Liver (tissue), 9 donors: ENCODE results near the gene CHRM4. TPM values are rescaled to one million over a fixed set of nuclear protein-coding genes. Genes with fewer than 3 reads are reported as not detected.

Experiments used
- DNase-seq: peaks from one replicate; pipeline ENCODE4 v3.0.0-alpha.2; 2017; ENCODE audit warnings: low spot score
- H3K27ac ChIP-seq, 2 donors: one replicate each; pipeline ENCODE4 v1.7.0; 2013; ENCODE audit warnings: inconsistent platforms in 2 of 2, low read length in 2 of 2, control low read depth in 1 of 2, low read depth in 1 of 2, mild to moderate bottlenecking in 1 of 2
- H3K27me3 ChIP-seq, 4 donors: one replicate each; pipeline versions ENCODE4 v1.6.1 to v1.7.0; 2013; ENCODE audit warnings: low read length in 3 of 4, inconsistent platforms in 1 of 4, mild to moderate bottlenecking in 1 of 4, moderate library complexity in 1 of 4; ENCODE audit not compliant: control insufficient read depth in 4 of 4, insufficient read depth in 4 of 4
- H3K36me3 ChIP-seq, 4 donors: one replicate each; pipeline versions ENCODE4 v1.6.1 to v1.7.0; 2013; ENCODE audit warnings: low read length in 3 of 4, mild to moderate bottlenecking in 3 of 4, low read depth in 1 of 4, moderate library complexity in 1 of 4; ENCODE audit not compliant: control insufficient read depth in 4 of 4, insufficient read depth in 3 of 4
- H3K4me1 ChIP-seq, 4 donors: one replicate each; pipeline versions ENCODE4 v1.6.1 to v1.7.0; 2013; ENCODE audit warnings: low read length in 3 of 4, mild to moderate bottlenecking in 3 of 4, moderate library complexity in 1 of 4; ENCODE audit not compliant: control insufficient read depth in 4 of 4, insufficient read depth in 4 of 4
- H3K4me3 ChIP-seq, 3 donors: one replicate each; pipeline versions ENCODE4 v1.6.1 to v1.7.0; 2013; ENCODE audit warnings: low read length in 3 of 3, control low read depth in 1 of 3, low read depth in 1 of 3, mild to moderate bottlenecking in 1 of 3
- H3K9ac ChIP-seq, 2 donors: one replicate each; pipeline ENCODE4 v1.7.0; 2013; ENCODE audit warnings: low read length in 2 of 2, mild to moderate bottlenecking in 2 of 2, moderate library complexity in 2 of 2, control low read depth in 1 of 2, low read depth in 1 of 2
- H3K9me3 ChIP-seq, 4 donors: one replicate each; pipeline versions ENCODE4 v1.6.1 to v1.7.0; 2013; ENCODE audit warnings: low read length in 3 of 4; ENCODE audit not compliant: control insufficient read depth in 4 of 4
- ATF3 ChIP-seq: IDR thresholded peaks from 2 replicates; pipeline ENCODE4 v1.6.1; 2016; ENCODE audit warnings: antibody characterized with exemption
- CTCF ChIP-seq: fragments of 150-350 bp; IDR thresholded peaks from 2 replicates; pipeline ENCODE4 v1.5.1; 2017; ENCODE audit warnings: improper control_type of control experiment, low read depth, low read length; ENCODE audit not compliant: missing input control
- EGR1 ChIP-seq, 2 donors: IDR thresholded peaks; 2 replicates each; pipeline ENCODE4 v1.6.1; 2016 to 2018; ENCODE audit warnings: antibody characterized with exemption in 2 of 2, low read depth in 2 of 2
- FOXA1 ChIP-seq: IDR thresholded peaks from 2 replicates; pipeline ENCODE4 v1.6.1; 2016; ENCODE audit warnings: antibody characterized with exemption
- GABPA ChIP-seq, 2 donors: IDR thresholded peaks in 1 of 2; conservative IDR thresholded peaks in 1 of 2; 2 replicates each; pipeline ENCODE4 v1.6.1; 2016; ENCODE audit warnings: antibody characterized with exemption in 2 of 2, mild to moderate bottlenecking in 1 of 2, moderate library complexity in 1 of 2
- HNF4A ChIP-seq, 2 donors: conservative IDR thresholded peaks; 2 replicates each; pipeline ENCODE4 v1.6.1; 2016; ENCODE audit warnings: antibody characterized with exemption in 2 of 2, mild to moderate bottlenecking in 2 of 2
- HNF4G ChIP-seq: IDR thresholded peaks from 2 replicates; pipeline ENCODE4 v1.6.1; 2016; ENCODE audit warnings: antibody characterized with exemption
- JUND ChIP-seq, 2 donors: IDR thresholded peaks; 2 replicates each; pipeline ENCODE4 v1.6.1; 2016; ENCODE audit warnings: antibody characterized with exemption in 2 of 2
- NR2F2 ChIP-seq: IDR thresholded peaks from 2 replicates; pipeline ENCODE4 v1.6.1; 2016; ENCODE audit warnings: antibody characterized with exemption
- RAD21 ChIP-seq, 2 donors: IDR thresholded peaks; 2 replicates each; pipeline ENCODE4 v1.6.1; 2016; ENCODE audit warnings: antibody characterized with exemption in 2 of 2, mild to moderate bottlenecking in 2 of 2
- REST ChIP-seq: IDR thresholded peaks from 2 replicates; pipeline ENCODE4 v1.6.1; 2016; ENCODE audit warnings: antibody characterized with exemption, mild to moderate bottlenecking
- RXRA ChIP-seq, 2 donors: IDR thresholded peaks; 2 replicates each; pipeline ENCODE4 v1.6.1; 2017 to 2018; ENCODE audit warnings: antibody characterized with exemption in 2 of 2, mild to moderate bottlenecking in 1 of 2
- SP1 ChIP-seq: IDR thresholded peaks from 2 replicates; pipeline ENCODE4 v1.6.1; 2018; ENCODE audit warnings: antibody characterized with exemption, mild to moderate bottlenecking
- TAF1 ChIP-seq: conservative IDR thresholded peaks from 2 replicates; pipeline ENCODE4 v1.6.1; 2016; ENCODE audit warnings: antibody characterized with exemption, mild to moderate bottlenecking
- ZBTB33 ChIP-seq: IDR thresholded peaks from 2 replicates; pipeline ENCODE4 v1.6.1; 2016; ENCODE audit warnings: antibody characterized with exemption
- WGBS: extraction: QIAGEN DNeasy Blood & Tissue Kit; methylation state at CpG from one replicate; pipeline ENCODE4 v1.1.7; 2013; 5-methylcytosine and 5-hydroxymethylcytosine counted together
- polyA plus RNA-seq, 2 donors: library from polyadenylated mRNA; stranded (reverse) in 1 of 2; unstranded in 1 of 2; fragments of 200-250 nt in 1 of 2; fragments of >200 nt in 1 of 2; fragmentation: Nextera tagmentation in 1 of 2; extraction: Ambion mirVana in 1 of 2; gene quantifications; one replicate each; pipeline versions ENCODE4 v1.2.1 to v1.2.3, GENCODE V29; 2013 to 2015
- total RNA-seq, 2 donors: library from RNA; depleted of rRNA; stranded (reverse); fragments of >200 nt; gene quantifications; one replicate each; pipeline ENCODE4 v1.2.3, GENCODE V29; 2014
- donor health status: healthy.
- donor health status: healthy.
- donor health status: healthy.
- donor health status: healthy.
- donor health status: healthy.

Gene CHRM4
- total and polyA plus RNA-seq, 4 donors = 0.08 to 0.09 TPM; not detected in 2

GRCh38 chr11:46385169-46386004, 6.2 kb downstream of the CHRM4 start:
- no peak for TF ChIP-seq TAF1
- no peak for TF ChIP-seq EGR1 (IDR thresholded peaks at IDR 0.05; ENCODE audit: low read depth in 2 of 2)
- TF ChIP-seq CTCF = no peak
- TF ChIP-seq JUND (IDR thresholded peaks at IDR 0.05) = no peak
- TF ChIP-seq ZBTB33 = no peak
- no peak for TF ChIP-seq GABPA (IDR thresholded peaks at IDR 0.05 in 1 of 2, conservative IDR thresholded peaks at IDR 0.05 in 1 of 2)
- no peak for TF ChIP-seq RXRA (IDR thresholded peaks at IDR 0.05)
- peaks cover 0 to 12% (median 7%) of the 10 kb centered on the region in 4 donors for H3K27me3 ChIP-seq
- no peak for DNase-seq
- no peak overlapping the region for H3K27ac ChIP-seq
- no peaks in the 10 kb centered on the region for H3K36me3 ChIP-seq
- 96% methylated on average over 47 of the region's 47 CpGs for WGBS
- H3K4me1 ChIP-seq = peaks cover 9 to 28% (median 19%) of the 10 kb centered on the region in 4 donors
- no peaks in the 10 kb centered on the region for H3K9me3 ChIP-seq
- H3K9ac ChIP-seq = no peak overlapping the region
- H3K4me3 ChIP-seq = no peak overlapping the region

GRCh38 chr11:46383974-46384701, 7.4 kb downstream of the CHRM4 start:
- Histone ChIP-seq H3K27me3 (peaks cover 0 to 8% (median 4%) of the 10 kb centered on the region in 4 donors), H3K27ac (no peak overlapping the region), H3K9me3 (no peaks in the 10 kb centered on the region), H3K4me3 (no peak overlapping the region), H3K4me1 (peaks cover 4 to 16% (median 9%) of the 10 kb centered on the region in 4 donors), H3K9ac (no peak overlapping the region), H3K36me3 (no peaks in the 10 kb centered on the region)
- DNase-seq = no peak
- no peak for TF ChIP-seq RAD21 (IDR thresholded peaks at IDR 0.05)
- TF ChIP-seq JUND (IDR thresholded peaks at IDR 0.05) = no peak
- no peak for TF ChIP-seq REST
- TF ChIP-seq TAF1 = no peak
- no peak for TF ChIP-seq ATF3
- TF ChIP-seq GABPA (IDR thresholded peaks at IDR 0.05 in 1 of 2, conservative IDR thresholded peaks at IDR 0.05 in 1 of 2) = no peak
- TF ChIP-seq HNF4A (conservative IDR thresholded peaks at IDR 0.05) = no peak
- TF ChIP-seq NR2F2 = no peak
- TF ChIP-seq CTCF = no peak
- no peak for TF ChIP-seq SP1
- TF ChIP-seq ZBTB33 = no peak
- no peak for TF ChIP-seq HNF4G
- no peak for TF ChIP-seq FOXA1
- no peak for TF ChIP-seq EGR1 (IDR thresholded peaks at IDR 0.05; ENCODE audit: low read depth in 2 of 2)
- 90% methylated on average over 12 of the region's 12 CpGs for WGBS
